Body of pancreas (tissue), 4 donors: ENCODE results near the gene ARHGEF7.

Experiments
- POLR2A ChIP-seq, 3 donors: fragments of 450-650 bp; IDR thresholded peaks; one replicate each; pipeline ENCODE4 v1.6.1; 2016; ENCODE audit warnings: antibody characterized with exemption in 3 of 3, mild to moderate bottlenecking in 2 of 3
- TF ChIP-seq, protein P1 (sequence below), 7 experiments: fragments of 450-650 bp in 4 of 7; fragments of 200-600 bp in 3 of 7; sonication (generic) in 3 of 7; IDR thresholded peaks; one replicate each; pipeline ENCODE4 v1.5.1; 2016 to 2019; ENCODE audit warnings: antibody characterized with exemption in 7 of 7

DNA sequence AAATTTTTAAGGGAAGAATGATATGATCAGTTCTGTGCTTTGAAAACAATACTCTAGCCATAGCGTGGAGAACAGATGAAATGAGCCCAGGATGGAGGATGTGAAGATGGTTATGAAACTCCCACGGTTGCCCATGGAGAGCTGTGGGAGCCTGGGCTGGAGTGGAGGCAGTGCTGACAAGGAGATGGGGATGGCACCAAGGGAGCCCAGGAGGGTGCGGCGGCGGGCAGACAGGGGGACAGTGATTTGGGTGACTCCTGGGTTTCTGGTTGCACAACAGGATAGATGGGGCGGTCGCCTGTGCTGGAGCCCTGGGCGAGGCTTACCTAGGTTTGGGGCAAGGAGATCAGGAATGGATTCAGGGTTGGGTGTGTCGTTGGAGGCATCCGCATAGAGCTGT, 15.9 kb downstream of the ARHGEF7 start:
- TF ChIP-seq, protein P1, sequence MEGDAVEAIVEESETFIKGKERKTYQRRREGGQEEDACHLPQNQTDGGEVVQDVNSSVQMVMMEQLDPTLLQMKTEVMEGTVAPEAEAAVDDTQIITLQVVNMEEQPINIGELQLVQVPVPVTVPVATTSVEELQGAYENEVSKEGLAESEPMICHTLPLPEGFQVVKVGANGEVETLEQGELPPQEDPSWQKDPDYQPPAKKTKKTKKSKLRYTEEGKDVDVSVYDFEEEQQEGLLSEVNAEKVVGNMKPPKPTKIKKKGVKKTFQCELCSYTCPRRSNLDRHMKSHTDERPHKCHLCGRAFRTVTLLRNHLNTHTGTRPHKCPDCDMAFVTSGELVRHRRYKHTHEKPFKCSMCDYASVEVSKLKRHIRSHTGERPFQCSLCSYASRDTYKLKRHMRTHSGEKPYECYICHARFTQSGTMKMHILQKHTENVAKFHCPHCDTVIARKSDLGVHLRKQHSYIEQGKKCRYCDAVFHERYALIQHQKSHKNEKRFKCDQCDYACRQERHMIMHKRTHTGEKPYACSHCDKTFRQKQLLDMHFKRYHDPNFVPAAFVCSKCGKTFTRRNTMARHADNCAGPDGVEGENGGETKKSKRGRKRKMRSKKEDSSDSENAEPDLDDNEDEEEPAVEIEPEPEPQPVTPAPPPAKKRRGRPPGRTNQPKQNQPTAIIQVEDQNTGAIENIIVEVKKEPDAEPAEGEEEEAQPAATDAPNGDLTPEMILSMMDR (IDR thresholded peaks at IDR 0.05): no peak
- no peak for TF ChIP-seq POLR2A (IDR thresholded peaks at IDR 0.05)
